ENCODE results near the gene LRRC23. TPM values are rescaled to one million over a fixed set of nuclear protein-coding genes. Genes with fewer than 3 reads are reported as not detected.

Gene LRRC23
- total and polyA plus RNA-seq, 4 donors: 29.6 to 61.0 (median 42.1) TPM

- H3K36me3 ChIP-seq (ENCODE audit: control insufficient read depth in 4 of 4, insufficient read depth in 4 of 4, low read length in 4 of 4): peaks cover 0 to 25% (median 22%) of the 10 kb centered on the region in 4 donors
- ATAC-seq (ENCODE audit: insufficient read depth, low FRiP score) (no peak), DNase-seq (no peak)
- H3K9me3 ChIP-seq (ENCODE audit: control insufficient read depth in 4 of 4, insufficient read depth in 3 of 4, low read length in 3 of 4): no peaks in the 10 kb centered on the region
- H3K27me3 ChIP-seq (ENCODE audit: control insufficient read depth in 3 of 3, insufficient read depth in 3 of 3, low read length in 2 of 3): no peaks in the 10 kb centered on the region
- peaks cover 12 to 37% (median 13%) of the 10 kb centered on the region in 5 donors for H3K4me1 ChIP-seq (ENCODE audit: control insufficient read depth in 5 of 5, insufficient read depth in 5 of 5, low read length in 5 of 5)
- WGBS, 2 donors: 68 to 80% methylated on average over 1 of the region's 1 CpG
- no peak overlapping the region for H3K9ac ChIP-seq (ENCODE audit: insufficient read depth in 1 of 2, low read length in 2 of 2)
- no peak overlapping the region for H3K27ac ChIP-seq (ENCODE audit: low read depth in 1 of 2, low read length in 1 of 2)
- TF ChIP-seq CTCF (IDR thresholded peaks at IDR 0.05; ENCODE audit: control extremely low read depth, extremely low read depth): no peak
- H3K4me3 ChIP-seq: no peak overlapping the region
Measured at GRCh38 chr12:6932766-6933165, 28.1 kb downstream of the LRRC23 start.

- no peak overlapping the region for H3K4me3 ChIP-seq
Measured at GRCh38 chr12:6934110-6934509, 29.5 kb downstream of the LRRC23 start.

GRCh38 chr12:6935371-6936193 lies 31.0 kb downstream of the LRRC23 start:
- no peak for ATAC-seq (ENCODE audit: insufficient read depth, low FRiP score)
- Histone ChIP-seq H3K27ac (ENCODE audit: low read depth in 1 of 2, low read length in 1 of 2) (peak overlapping the region in 1 of 2 donors; percentile 26), H3K36me3 (ENCODE audit: control insufficient read depth in 4 of 4, insufficient read depth in 4 of 4, low read length in 4 of 4) (peaks cover 0 to 39% (median 31%) of the 10 kb centered on the region in 4 donors), H3K27me3 (ENCODE audit: control insufficient read depth in 3 of 3, insufficient read depth in 3 of 3, low read length in 2 of 3) (no peaks in the 10 kb centered on the region), H3K9ac (ENCODE audit: insufficient read depth in 1 of 2, low read length in 2 of 2) (no peak overlapping the region), H3K9me3 (ENCODE audit: control insufficient read depth in 4 of 4, insufficient read depth in 3 of 4, low read length in 3 of 4) (no peaks in the 10 kb centered on the region), H3K4me3 (no peak overlapping the region), H3K4me1 (ENCODE audit: control insufficient read depth in 5 of 5, insufficient read depth in 5 of 5, low read length in 5 of 5) (peaks cover 6 to 29% (median 11%) of the 10 kb centered on the region in 5 donors)
- WGBS, 2 donors: 60 to 64% methylated on average over 14 of the region's 14 CpGs
- no peak for TF ChIP-seq CTCF (IDR thresholded peaks at IDR 0.05; ENCODE audit: control extremely low read depth, extremely low read depth)
- no peak for DNase-seq

More at GRCh38 chr12:6934110-6934509, 29.5 kb downstream of the LRRC23 start:
- Histone ChIP-seq H3K27ac (ENCODE audit: low read depth in 1 of 2, low read length in 1 of 2) (peak overlapping the region; percentile 7 to 58), H3K9me3 (ENCODE audit: control insufficient read depth in 4 of 4, insufficient read depth in 3 of 4, low read length in 3 of 4) (no peaks in the 10 kb centered on the region), H3K4me1 (ENCODE audit: control insufficient read depth in 5 of 5, insufficient read depth in 5 of 5, low read length in 5 of 5) (peaks cover 12 to 42% (median 16%) of the 10 kb centered on the region in 5 donors), H3K36me3 (ENCODE audit: control insufficient read depth in 4 of 4, insufficient read depth in 4 of 4, low read length in 4 of 4) (peaks cover 0 to 31% (median 26%) of the 10 kb centered on the region in 4 donors), H3K27me3 (ENCODE audit: control insufficient read depth in 3 of 3, insufficient read depth in 3 of 3, low read length in 2 of 3) (no peaks in the 10 kb centered on the region), H3K9ac (ENCODE audit: insufficient read depth in 1 of 2, low read length in 2 of 2) (no peak overlapping the region)
- 35 to 41% methylated on average over 7 to 8 of the region's 8 CpGs for WGBS, 2 donors
- ATAC-seq (ENCODE audit: insufficient read depth, low FRiP score): no peak
- DNase-seq: peak; percentile 39 to 69 (median 45)
- no peak for TF ChIP-seq CTCF (IDR thresholded peaks at IDR 0.05; ENCODE audit: control extremely low read depth, extremely low read depth)

All from lung (tissue), 12 donors.